ENCODE data around the gene ZNF518A. TPM values are rescaled to one million over a fixed set of nuclear protein-coding genes. Genes with fewer than 3 reads are reported as not detected.

The ZNF518A gene
- total and polyA plus RNA-seq, 2 of the 13 experiments (the other 11 are each of a cell fraction or from before 2014, with no cell fraction given), result 21.7 to 37.1 TPM

DNA sequence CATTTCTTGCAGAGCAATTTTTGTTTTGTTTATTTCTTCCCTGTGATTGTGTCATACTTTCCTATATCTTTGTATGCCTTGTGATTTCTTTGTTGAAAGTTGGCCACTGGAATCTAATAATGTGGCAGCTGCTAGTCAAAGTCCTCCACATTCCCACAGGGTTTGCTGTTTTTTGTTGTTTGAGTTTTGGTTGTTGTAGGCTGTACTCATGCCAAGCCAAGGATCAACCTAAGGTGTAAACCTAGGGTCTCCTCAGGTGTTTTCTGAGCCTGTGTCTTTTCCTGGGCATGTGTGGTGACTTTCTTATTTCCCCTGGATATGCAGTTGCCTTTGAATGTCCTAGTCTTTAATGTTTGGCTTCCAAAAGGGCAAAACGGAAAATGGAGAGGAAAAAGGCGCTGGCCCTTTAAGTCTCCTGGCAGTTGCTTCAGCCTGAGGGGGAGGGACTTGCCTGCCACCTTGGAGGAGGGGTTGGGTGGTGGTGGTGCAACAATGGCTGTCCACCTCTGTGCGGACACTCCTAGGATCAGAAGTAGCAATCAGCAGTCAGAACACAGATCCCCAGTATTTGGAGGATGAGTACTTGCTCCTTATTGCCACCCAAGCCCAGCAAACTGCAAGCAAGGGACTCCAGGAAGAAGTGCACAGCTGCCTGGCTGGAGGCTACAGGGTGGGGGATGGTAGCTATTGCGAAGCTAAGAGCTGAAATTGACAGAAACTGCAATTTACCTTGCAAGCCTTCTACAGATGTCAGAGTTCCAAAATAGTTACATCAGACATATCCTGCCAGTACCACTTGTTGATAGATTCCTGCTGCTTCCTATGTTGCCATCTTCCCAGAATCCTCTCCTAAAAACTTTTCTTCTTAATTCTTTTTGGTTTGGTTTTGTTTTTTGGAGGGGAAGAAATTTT lies 5.6 kb upstream of the ZNF518A start (continued):
- TF ChIP-seq HIVEP1 (CRISPR knock-in tag; IDR thresholded peaks at IDR 0.05) (peak; percentile 38; the same call in 1 of the 2 replicates), ZFYVE20 (CRISPR knock-in tag; IDR thresholded peaks at IDR 0.05; ENCODE audit: borderline replicate concordance, low read depth) (no peak), JARID2 (CRISPR knock-in tag; IDR thresholded peaks at IDR 0.05; ENCODE audit: insufficient replicate concordance) (no peak), POLR2G (IDR thresholded peaks at IDR 0.05; ENCODE audit: low read depth, low read length) (peak; percentile 84), ZNF337 (CRISPR knock-in tag; IDR thresholded peaks at IDR 0.05; ENCODE audit: borderline replicate concordance, low read depth) (no peak), ZNF326 (CRISPR knock-in tag; IDR thresholded peaks at IDR 0.05; ENCODE audit: borderline replicate concordance) (no peak), MTA1 (CRISPR knock-in tag; IDR thresholded peaks at IDR 0.05; ENCODE audit: borderline replicate concordance) (no peak), MTERF4 (CRISPR knock-in tag; IDR thresholded peaks at IDR 0.05) (peak; percentile 50; the same call in 1 of the 2 replicates)

- H3K79me2 ChIP-seq (ENCODE audit: insufficient read depth, low read length), result no peaks in the 10 kb centered on the region
- peak overlapping the region; percentile 64 to 81 (median 66) for H3K4me3 ChIP-seq (replicated peaks in 1 of 3; ENCODE audit: insufficient read depth in 1 of 3, low read depth in 2 of 3, low read length in 3 of 3)
- intact Hi-C loops (cut with micrococcal nuclease; ENCODE audit: unreplicated experiment), result loop anchor here (2.0 kb wide), 1 partner anchor 32 kb away; no protein-coding TSS in a partner anchor
- ChIA-PET CTCF (ENCODE audit: low intra/inter-chr PET ratio, low total read pairs) (no interaction called here), POLR2A (interaction anchor here (2.1 to 3.7 kb wide), 3 partner anchors 31 to 81 kb away, joined by 16 to 90 read pairs (median 65); partner anchors contain the start of gene CCNJ)
- H3K9me3 ChIP-seq (ENCODE audit: low read length), result no peaks in the 10 kb centered on the region
- ATAC-seq (no peak), DNase-seq (ENCODE audit: low spot score) (peak; percentile 48), FAIRE-seq (no peak)
- H3K27ac ChIP-seq (ENCODE audit: extremely low read length, insufficient read depth, low read length), result peak overlapping the region; percentile 93
- no peaks in the 10 kb centered on the region for H3K36me3 ChIP-seq (replicated peaks in 1 of 2; ENCODE audit: control insufficient read depth in 1 of 2, insufficient read depth in 2 of 2, low read length in 2 of 2)
- H2AFZ ChIP-seq (ENCODE audit: low read length), result no peak overlapping the region
- peak overlapping the region; percentile 75; the same call in 1 of the 2 replicates for H3K9ac ChIP-seq (ENCODE audit: insufficient read depth, low read depth, low read length)
- no peaks in the 10 kb centered on the region; a peak in 1 of 5 replicates for H3K27me3 ChIP-seq (ENCODE audit: control insufficient read depth in 1 of 2, insufficient read depth in 2 of 2, low read length in 2 of 2)
- peak overlapping the region; percentile 95 for H3K4me2 ChIP-seq (ENCODE audit: low read depth, low read length)
- in situ Hi-C loops (cut with HindIII; ENCODE audit: extremely low pct_ligation_motif_present, low pct_unique_long_range_greater_than_20kb), result loop anchor here (5.0 kb wide), 1 partner anchor 33 kb away; no protein-coding TSS in a partner anchor
- WGBS (ENCODE audit: low lambda C conversion rate), result 12% methylated on average over 2 of the region's 2 CpGs
- no peaks in the 10 kb centered on the region for H4K20me1 ChIP-seq (ENCODE audit: insufficient read depth, low read length)
- peaks cover 36% of the 10 kb centered on the region for H3K4me1 ChIP-seq (ENCODE audit: insufficient read depth, low read length)
- BruUV-seq (replicated peaks), result no TSS peak
- TF ChIP-seq ZNF678 (CRISPR knock-in tag; IDR thresholded peaks at IDR 0.05) (no peak), KDM1A (CRISPR knock-in tag; IDR thresholded peaks at IDR 0.05) (0 out of 2 replicates have a peak, but pooled peaks have one; percentile 1), ZNF563 (CRISPR knock-in tag; IDR thresholded peaks at IDR 0.05) (no peak), ZFX (CRISPR knock-in tag; IDR thresholded peaks at IDR 0.05; ENCODE audit: low read depth) (0 out of 2 replicates have a peak, but pooled peaks have one; percentile 5), CHD2 (IDR thresholded peaks at IDR 0.05; ENCODE audit: low read depth, low read length) (no peak), ZNF530 (CRISPR knock-in tag; IDR thresholded peaks at IDR 0.05; ENCODE audit: low read depth) (no peak), TEAD3 (CRISPR knock-in tag; optimal IDR thresholded peaks at IDR 0.05; ENCODE audit: borderline replicate concordance) (no peak), ZNF543 (CRISPR knock-in tag; IDR thresholded peaks at IDR 0.05) (0 out of 2 replicates have a peak, but pooled peaks have one; percentile 0), ZNF282 (IDR thresholded peaks at IDR 0.05; ENCODE audit: partially characterized antibody) (no peak), ZKSCAN8 (CRISPR knock-in tag; IDR thresholded peaks at IDR 0.05; ENCODE audit: borderline replicate concordance) (no peak), ZNF615 (CRISPR knock-in tag; IDR thresholded peaks at IDR 0.05; ENCODE audit: borderline replicate concordance) (no peak), MAFK (conservative IDR thresholded peaks at IDR 0.05 in 1 of 2, IDR thresholded peaks at IDR 0.05 in 1 of 2; ENCODE audit: low read length in 2 of 2) (peak in 1 of 2 experiments; percentile 26; a peak in 1 of 4 replicates)
- TF ChIP-seq, protein P1, sequence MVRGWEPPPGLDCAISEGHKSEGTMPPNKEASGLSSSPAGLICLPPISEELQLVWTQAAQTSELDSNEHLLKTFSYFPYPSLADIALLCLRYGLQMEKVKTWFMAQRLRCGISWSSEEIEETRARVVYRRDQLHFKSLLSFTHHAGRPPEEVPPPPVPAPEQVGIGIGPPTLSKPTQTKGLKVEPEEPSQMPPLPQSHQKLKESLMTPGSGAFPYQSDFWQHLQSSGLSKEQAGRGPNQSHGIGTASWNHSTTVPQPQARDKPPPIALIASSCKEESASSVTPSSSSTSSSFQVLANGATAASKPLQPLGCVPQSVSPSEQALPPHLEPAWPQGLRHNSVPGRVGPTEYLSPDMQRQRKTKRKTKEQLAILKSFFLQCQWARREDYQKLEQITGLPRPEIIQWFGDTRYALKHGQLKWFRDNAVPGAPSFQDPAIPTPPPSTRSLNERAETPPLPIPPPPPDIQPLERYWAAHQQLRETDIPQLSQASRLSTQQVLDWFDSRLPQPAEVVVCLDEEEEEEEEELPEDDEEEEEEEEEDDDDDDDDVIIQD (CRISPR knock-in tag; IDR thresholded peaks at IDR 0.05; ENCODE audit: low read depth), result 0 out of 2 replicates have a peak, but pooled peaks have one; percentile 6
Measured at GRCh38 chr10:96125142-96125515, 5.0 kb upstream of the ZNF518A start.
